Epithelial cell of prostate (primary cell): ENCODE data around the gene TTC9.

Source experiments
- DNase-seq: peaks from one replicate; pipeline ENCODE4 v3.0.0-alpha.2; 2011; ENCODE audit warnings: low read depth, low spot score
- H3K27ac ChIP-seq: fragments of 450-650 bp; 2 replicates; pipeline ENCODE4 v1.5.1; 2017; ENCODE audit warnings: mild to moderate bottlenecking

The TTC9 gene

GRCh38 chr14:70641548-70642302 lies at the start of gene TTC9:
TSS of gene TTC9 (plus strand) at chr14:70641916. CDS start at chr14:70642130, 214 bp downstream.
- H3K27ac ChIP-seq, result peak within 1 kb of the TSS; percentile 63
- no peak for DNase-seq

GRCh38 chr14:70594461-70594860 lies 47.3 kb upstream of the TTC9 start:
- no peak for DNase-seq
- H3K27ac ChIP-seq, result no peak overlapping the region

GRCh38 chr14:70595443-70596185 lies 46.1 kb upstream of the TTC9 start:
- DNase-seq, result no peak
- H3K27ac ChIP-seq, result no peak overlapping the region

GRCh38 chr14:70597731-70598130 lies 44.0 kb upstream of the TTC9 start:
- no peak for DNase-seq
- no peak overlapping the region for H3K27ac ChIP-seq

- no peak overlapping the region for H3K27ac ChIP-seq
- DNase-seq, result no peak
Measured at GRCh38 chr14:70599345-70599744, 42.4 kb upstream of the TTC9 start.

GRCh38 chr14:70600382-70601157 lies 41.1 kb upstream of the TTC9 start, which contains the start of gene MED6:
TSS of gene MED6 (minus strand) at chr14:70600655. CDS start at chr14:70600637, 18 bp downstream.
- H3K27ac ChIP-seq, result peak within 1 kb of the TSS; percentile 52
- peak; percentile 50 for DNase-seq

GRCh38 chr14:70601162-70601561 lies 40.6 kb upstream of the TTC9 start:
- DNase-seq, result no peak
- H3K27ac ChIP-seq, result peak overlapping the region; percentile 52

GRCh38 chr14:70602254-70602653 lies 39.5 kb upstream of the TTC9 start:
- no peak for DNase-seq
- H3K27ac ChIP-seq, result no peak overlapping the region

GRCh38 chr14:70611216-70611615 lies 30.5 kb upstream of the TTC9 start:
- no peak overlapping the region for H3K27ac ChIP-seq
- DNase-seq, result no peak

GRCh38 chr14:70616646-70617045 lies 25.1 kb upstream of the TTC9 start:
- H3K27ac ChIP-seq, result no peak overlapping the region

GRCh38 chr14:70618314-70618713 lies 23.4 kb upstream of the TTC9 start:
- no peak overlapping the region for H3K27ac ChIP-seq
- DNase-seq, result no peak

More at GRCh38 chr14:70616646-70617045, 25.1 kb upstream of the TTC9 start:
- no peak for DNase-seq

- DNase-seq, result no peak
- H3K27ac ChIP-seq, result no peak overlapping the region
Measured at GRCh38 chr14:70619708-70620107, 22.0 kb upstream of the TTC9 start.

GRCh38 chr14:70622111-70622712 lies 19.5 kb upstream of the TTC9 start:
- no peak overlapping the region for H3K27ac ChIP-seq
- DNase-seq, result no peak

GRCh38 chr14:70624972-70625371 lies 16.7 kb upstream of the TTC9 start:
- peak; percentile 37 for DNase-seq
- peak overlapping the region; percentile 45 for H3K27ac ChIP-seq

GRCh38 chr14:70631948-70632347 lies 9.8 kb upstream of the TTC9 start:
- H3K27ac ChIP-seq, result no peak overlapping the region
- DNase-seq, result no peak

GRCh38 chr14:70635971-70636595 lies 5.6 kb upstream of the TTC9 start:
- peak; percentile 77 for DNase-seq
- peak overlapping the region; percentile 87 for H3K27ac ChIP-seq

GRCh38 chr14:70638416-70638815 lies 3.3 kb upstream of the TTC9 start:
- peak overlapping the region; percentile 5 for H3K27ac ChIP-seq
- DNase-seq, result no peak

- DNase-seq, result no peak
- H3K27ac ChIP-seq, result peak overlapping the region; percentile 63
Measured at GRCh38 chr14:70640938-70641547, 673 bp upstream of the TTC9 start.
